GM12864 (cell line): ENCODE results near the gene TSSK6.

Experiments used
- DNase-seq: peaks from one replicate; pipeline ENCODE4 v3.0.0-alpha.2; 2011; ENCODE audit warnings: low read depth
- H3K4me3 ChIP-seq: 2 replicates; pipeline ENCODE4 v1.5.1; 2011; ENCODE audit warnings: mild to moderate bottlenecking, low read depth, low read length, control low read depth
- TF ChIP-seq, protein P1 (sequence below): IDR thresholded peaks from 2 replicates; pipeline ENCODE4 v1.5.1; 2011; ENCODE audit warnings: low read depth, mild to moderate bottlenecking, moderate library complexity, low read length, control low read depth, inconsistent platforms; ENCODE audit errors: missing control alignments

Gene TSSK6

GRCh38 chr19:19558055-19558454, 42.7 kb upstream of the TSSK6 start:
- H3K4me3 ChIP-seq, result no peak overlapping the region
- DNase-seq, result no peak
- TF ChIP-seq, protein P1, sequence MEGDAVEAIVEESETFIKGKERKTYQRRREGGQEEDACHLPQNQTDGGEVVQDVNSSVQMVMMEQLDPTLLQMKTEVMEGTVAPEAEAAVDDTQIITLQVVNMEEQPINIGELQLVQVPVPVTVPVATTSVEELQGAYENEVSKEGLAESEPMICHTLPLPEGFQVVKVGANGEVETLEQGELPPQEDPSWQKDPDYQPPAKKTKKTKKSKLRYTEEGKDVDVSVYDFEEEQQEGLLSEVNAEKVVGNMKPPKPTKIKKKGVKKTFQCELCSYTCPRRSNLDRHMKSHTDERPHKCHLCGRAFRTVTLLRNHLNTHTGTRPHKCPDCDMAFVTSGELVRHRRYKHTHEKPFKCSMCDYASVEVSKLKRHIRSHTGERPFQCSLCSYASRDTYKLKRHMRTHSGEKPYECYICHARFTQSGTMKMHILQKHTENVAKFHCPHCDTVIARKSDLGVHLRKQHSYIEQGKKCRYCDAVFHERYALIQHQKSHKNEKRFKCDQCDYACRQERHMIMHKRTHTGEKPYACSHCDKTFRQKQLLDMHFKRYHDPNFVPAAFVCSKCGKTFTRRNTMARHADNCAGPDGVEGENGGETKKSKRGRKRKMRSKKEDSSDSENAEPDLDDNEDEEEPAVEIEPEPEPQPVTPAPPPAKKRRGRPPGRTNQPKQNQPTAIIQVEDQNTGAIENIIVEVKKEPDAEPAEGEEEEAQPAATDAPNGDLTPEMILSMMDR, result no peak

GRCh38 chr19:19554074-19555023, 39.0 kb upstream of the TSSK6 start:
- H3K4me3 ChIP-seq, result no peak overlapping the region
- TF ChIP-seq, protein P1, result peak; percentile 85
- DNase-seq, result no peak

DNA sequence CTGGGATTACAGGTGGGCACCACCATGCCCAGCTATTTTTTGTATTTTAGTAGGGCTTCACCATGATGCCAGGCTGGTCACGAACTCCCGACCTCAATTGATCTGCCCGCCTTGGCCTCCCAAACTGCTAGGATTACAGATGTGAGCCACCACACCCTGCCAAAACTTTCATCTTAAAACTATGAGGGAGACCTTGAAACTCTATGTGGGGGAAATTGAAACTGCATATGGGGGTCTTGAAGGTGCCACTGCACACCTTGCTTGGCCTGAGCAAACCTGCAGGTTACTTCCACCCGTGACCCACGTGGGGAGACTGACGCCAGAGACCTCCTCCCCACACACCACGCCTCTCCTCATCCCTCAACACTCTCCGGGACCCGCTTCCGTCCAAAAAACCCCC, 38.3 kb upstream of the TSSK6 start:
- no peak overlapping the region for H3K4me3 ChIP-seq
- DNase-seq, result no peak
- TF ChIP-seq, protein P1, result no peak

GRCh38 chr19:19552798-19553197, 37.5 kb upstream of the TSSK6 start:
- H3K4me3 ChIP-seq, result no peak overlapping the region
- no peak for DNase-seq
- TF ChIP-seq, protein P1, result peak; percentile 89

DNA sequence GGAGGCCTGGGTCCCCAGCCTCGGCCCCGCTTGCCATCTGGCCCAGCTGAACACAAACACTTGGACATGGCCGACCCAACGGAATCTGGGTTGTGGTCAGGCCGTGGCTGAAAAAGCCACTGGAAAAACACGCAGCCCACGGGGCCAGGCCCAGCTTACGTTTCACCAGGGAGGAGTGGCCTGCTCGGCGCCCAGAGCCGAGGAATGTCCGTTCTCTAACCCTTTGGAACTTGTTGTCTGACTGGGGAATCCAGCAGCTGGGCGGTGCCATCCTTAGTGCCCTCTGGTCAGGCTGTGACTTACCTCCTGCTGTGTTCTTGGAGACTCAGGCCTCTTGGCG, 36.5 kb upstream of the TSSK6 start:
- no peak overlapping the region for H3K4me3 ChIP-seq
- no peak for DNase-seq
- TF ChIP-seq, protein P1, result no peak

DNA sequence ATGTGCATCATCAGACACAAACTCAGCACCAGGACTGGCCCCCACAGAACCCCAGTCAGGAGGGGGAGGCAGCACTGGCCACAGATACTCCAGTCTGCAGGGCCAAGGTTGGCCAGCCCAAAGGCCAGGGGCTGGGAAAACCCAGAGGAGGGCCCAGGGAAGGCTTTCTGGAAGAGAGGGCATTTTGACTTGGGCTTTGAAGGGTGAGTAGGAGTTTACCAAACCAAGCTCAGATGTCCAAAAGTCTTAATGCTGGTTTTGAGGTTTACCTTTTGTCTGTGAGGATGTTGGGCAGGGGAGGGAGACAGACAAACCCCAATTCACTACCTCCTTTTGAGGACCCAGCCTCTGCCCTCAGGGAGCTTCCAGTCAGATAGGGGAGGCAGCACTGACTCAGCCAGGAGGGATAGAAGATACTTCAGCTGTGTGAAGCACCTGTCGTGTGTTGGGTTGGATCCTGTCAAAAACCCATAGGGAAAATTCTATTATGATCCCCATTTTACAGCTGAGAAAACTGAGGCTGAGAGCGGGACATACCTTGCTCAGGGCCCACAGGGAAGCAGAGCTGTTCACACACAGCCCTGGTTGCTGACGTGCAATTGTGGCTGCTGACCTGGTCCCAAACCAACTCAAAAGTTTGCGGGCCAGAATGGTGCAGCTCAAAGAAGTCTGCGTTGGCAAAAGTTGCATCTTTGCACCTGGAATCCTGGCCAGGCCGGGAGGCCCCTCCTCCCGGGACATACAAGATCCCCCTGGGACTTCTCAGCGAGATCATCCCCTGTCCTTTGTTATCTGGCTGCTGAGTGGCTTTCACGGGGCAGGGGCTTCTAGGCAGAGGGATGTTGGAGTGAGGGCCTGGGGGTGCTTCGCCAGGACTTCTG, 35.9 kb upstream of the TSSK6 start:
- TF ChIP-seq, protein P1, result no peak
- DNase-seq, result no peak
- no peak overlapping the region for H3K4me3 ChIP-seq
